HG02870 (cell line): Measurements from ENCODE around the gene PCDH9.

Experiments
- ATAC-seq: cut with Tn5 transposase; IDR thresholded peaks from one replicate; pipeline ENCODE4 v1.9.1; 2021; ENCODE audit warnings: mild to moderate bottlenecking, moderate library complexity; ENCODE audit not compliant: unreplicated experiment

Gene PCDH9

DNA sequence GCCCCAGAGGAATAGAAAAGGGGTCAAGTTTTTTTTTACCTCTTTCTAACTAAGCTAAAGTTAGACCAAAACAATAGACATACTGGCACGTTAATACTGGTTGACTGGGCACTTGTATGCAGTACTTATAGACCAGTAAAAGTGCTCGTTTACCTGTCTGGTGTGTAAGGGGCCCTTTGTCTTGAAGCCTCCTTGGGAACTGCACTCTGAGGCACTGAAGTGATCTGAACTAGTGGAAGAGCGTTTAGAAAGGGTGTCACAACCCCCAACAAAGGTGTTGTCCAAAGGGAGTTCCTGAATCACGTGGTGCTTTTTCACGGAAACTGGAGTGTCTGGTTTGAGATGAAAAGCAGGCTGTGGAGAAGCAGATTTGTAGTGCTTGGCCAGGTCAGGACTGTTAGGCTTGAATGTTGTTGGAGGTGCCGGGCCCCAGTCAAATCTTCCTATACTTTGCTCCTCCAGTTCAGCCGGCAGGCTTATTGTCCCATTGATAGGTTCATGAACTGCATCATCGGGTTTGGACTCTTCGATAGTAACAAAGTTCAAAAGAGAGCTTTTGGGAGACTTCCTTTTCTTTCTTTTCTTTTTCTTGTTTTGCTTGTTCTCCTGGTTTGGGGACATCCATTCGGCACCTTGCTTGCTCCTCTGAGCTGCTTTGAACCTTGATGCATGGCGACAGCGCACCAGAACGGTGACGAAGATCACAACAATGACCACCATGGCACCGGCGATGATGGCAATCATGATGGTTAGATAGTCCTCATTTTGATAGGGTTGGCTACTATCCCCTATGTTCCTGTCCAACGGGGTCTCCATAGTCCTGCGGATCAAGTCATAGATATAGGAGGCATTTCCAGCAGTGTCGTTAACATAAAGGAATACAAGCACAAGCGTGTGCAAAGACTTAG lies 4.6 kb downstream of the PCDH9 start:
- ATAC-seq: no peak

DNA sequence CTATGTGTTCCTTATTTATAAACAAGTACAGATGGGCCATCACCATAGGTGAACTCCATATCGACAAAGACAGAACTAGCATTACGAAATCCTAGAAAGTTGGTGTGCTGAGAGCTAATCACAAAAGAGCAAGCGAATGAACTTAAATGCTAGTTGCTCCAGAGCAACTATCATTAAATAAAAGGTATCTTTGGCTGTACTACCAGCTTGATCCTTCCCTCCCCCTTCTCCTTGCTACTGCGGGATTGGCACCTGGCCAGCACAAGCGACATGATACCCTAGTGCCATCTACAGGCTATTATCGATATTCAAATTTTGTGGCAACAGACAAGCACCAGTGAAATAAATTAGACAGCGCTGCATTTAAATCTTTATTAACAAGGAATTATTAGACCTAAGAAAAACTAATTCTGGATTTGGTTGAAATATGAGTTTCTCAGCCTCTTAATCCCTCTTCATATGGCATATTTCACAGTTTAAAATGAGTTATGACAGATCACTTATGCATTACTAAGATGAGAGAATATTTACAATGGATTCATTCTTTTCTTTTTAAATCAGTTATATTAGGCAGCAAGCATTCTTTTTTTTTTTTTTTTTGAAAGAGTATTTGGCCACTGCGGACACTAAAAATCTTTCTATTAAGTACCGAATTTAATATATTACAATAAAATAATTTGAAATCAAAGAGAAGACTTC lies 5.8 kb downstream of the PCDH9 start:
- no peak for ATAC-seq

DNA sequence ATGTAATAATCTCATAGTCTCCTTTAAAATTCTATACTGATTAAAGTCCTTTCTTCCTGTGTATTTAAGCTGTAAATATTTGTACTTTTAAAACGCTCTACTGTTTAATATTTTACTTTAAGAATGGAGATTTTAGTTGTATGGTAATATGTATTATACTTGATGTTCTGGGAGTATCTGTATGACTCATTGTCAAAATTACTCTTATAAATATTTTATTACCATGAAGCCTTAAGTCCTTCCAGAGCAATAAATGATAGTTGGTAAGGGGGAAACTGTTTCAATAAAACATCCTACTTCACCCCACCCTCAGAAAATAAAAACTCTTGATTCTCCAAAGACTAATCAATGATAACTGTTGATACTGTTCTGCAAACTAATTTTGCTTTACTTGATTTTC lies 6.4 kb downstream of the PCDH9 start:
- ATAC-seq: no peak

DNA sequence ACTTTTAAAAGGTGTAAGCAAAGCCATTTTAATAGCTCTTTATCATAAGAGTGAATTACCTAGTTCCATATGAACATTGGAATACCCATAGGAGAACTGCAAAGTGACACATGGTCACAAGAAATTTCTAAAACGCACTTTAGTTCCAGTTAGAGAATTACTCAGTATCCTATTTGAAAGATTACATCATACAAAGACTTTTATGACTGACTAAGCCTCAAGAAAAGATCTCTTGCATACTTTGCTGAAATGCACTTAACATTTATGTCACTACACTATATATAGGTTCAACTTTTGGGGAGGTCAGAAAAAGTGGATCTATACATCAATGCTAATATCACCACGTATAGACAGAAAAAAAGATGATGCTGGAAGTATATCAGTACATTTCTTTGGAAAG lies 7.1 kb downstream of the PCDH9 start:
- ATAC-seq: no peak

DNA sequence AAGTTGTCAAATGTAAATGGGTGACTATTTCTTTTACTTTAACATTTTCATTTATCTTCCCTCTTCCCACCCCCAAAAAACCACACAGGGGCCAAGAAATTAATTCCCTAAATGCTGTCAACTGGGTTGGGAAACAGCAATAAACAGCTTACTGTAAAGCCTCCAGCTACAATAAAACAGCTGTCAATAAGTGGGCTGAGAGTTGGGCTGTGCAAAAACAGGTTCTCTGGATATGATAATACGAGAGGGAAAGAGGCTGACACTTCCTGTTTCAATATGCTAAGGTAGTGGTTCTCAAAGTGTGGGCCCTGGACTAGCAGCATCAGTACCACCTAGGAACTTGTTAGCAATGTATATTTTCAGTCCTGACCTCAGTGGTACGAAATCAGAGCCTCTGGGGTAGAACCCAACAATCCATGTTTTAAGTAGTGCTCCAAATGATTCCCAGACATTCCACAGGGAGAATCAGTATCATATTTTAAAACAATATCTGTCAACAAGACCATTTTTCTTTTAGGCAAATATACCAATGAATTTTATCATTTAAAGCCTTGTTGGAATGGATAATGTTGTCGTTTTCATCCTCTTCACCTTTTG lies 8.4 kb downstream of the PCDH9 start:
- ATAC-seq: no peak

DNA sequence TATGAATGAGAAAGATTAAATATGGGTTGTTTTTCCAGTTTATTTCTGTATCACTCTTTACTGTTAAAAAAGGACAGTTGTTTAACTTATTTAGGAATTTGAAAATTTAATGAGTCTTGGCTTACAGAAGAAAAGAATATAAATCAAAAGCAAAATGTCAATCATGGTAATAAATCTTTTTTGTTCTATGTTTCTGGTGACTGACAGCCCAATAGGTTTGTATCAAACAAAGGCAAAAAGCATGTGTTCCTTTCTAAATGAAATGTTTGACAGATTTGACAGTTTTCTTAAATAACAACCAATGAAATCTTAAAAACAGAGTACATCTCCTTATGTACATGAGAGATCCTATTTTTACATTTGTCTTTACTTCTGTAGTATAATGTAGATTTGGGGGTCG lies 11.0 kb downstream of the PCDH9 start:
- ATAC-seq: no peak

DNA sequence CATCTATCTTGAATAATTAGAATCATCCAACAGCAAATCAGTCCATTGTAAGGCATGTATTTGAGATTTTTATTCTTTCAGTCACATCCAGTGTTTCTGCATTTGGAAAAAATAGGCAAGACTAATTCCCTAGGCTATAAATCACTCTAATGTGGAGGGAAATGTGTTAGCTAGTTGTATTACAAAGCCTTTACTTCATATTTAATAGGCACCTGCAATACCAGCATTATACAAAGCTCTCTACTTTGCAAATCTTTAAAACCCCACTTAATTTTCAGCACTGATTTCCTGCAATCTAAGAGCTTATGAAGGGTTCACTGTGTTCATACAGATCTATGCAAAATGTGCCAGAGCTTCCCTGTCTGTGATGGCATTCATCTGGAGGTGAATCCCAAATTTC lies 12.3 kb downstream of the PCDH9 start:
- no peak for ATAC-seq

DNA sequence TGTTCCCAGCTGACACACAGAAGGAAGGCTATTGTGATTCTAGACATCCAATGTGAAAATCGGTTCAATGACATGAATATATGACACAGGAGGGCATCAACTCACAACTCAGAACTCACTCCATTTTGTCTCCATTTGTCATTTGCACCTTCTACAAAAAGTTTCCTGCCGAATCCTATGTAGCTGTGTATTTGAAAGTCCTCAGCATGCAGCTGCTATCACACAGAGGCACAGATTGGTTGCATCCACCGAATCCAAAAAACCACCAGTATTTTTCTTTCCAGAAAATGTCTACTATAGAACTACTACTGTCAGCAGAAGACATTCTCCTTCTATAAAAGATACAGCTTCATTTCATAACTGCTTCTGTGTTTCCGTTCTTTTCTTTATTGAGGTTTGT lies 13.3 kb downstream of the PCDH9 start:
- ATAC-seq: no peak

DNA sequence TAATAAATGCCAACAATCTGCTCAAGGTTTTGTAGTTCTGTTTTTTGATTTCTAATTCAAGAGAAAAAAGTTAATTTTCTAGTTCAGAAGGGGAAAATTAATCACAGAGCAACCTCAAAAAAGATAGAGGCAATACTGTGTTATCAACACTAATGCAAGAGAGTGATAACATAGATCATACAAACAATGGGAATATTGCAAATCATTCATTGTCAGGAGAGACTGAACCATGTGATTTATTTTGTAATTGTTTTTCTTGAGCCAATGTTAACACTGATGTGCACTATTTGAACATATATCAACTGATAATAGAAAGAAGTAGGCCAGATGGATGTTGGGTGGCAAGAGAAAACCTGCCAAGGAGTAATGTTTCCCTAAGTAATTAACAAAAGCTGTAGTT lies 19.9 kb downstream of the PCDH9 start:
- no peak for ATAC-seq

DNA sequence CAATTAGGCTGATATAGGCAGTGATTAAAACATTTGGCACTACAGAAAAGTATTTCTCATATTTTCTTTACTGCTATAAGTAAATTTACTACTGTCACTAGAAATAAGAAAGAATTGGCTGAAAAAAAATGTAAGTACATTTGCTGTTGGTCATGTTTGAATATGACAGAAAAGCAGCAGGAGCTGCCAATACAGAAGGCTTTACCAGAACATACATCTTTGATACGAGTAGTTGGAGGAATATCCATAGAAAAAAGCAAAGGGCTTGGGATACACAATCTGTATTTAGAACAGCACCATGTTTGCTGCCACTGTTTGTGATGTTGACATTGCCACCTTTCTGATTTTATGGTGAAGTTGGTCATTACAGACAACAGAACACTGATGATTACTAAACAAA lies 21.6 kb downstream of the PCDH9 start:
- ATAC-seq: no peak

DNA sequence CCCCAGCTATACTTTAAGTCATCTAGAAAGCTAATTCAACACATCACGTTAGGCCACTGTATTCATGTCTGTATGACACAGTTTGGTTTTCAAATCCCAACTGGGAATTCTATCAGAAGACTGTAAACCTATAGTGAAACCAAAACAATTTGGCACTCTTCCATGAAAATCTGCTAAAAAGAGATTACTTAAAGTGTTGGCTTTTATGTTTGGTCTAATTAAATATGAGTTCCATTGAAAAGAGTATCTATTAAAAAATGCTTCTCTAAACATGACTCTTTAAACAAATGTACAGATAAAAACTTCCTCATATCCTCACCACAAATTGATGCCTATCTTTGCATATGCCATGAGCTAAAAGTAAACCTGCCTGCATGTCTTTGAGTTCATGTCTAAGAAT lies 25.4 kb downstream of the PCDH9 start:
- ATAC-seq: no peak

DNA sequence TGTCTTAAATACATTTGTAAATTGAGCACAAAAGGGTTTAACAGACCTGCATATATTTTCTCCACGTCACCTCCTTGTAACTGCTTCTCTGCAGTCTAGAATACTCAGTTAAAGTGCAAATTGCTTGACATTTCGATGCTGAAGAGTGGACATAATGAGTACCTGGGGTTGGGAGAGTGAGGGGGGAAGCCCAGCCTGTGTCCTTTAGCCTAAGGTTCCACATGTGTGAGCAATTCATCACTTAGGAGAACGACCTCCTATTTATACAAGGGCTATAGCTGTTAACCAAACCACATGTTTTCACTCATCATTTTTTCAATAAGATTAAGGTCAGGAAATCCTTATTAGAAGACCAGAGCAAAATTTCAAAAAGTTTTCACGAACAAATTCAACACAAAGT lies 29.5 kb downstream of the PCDH9 start:
- ATAC-seq: no peak

DNA sequence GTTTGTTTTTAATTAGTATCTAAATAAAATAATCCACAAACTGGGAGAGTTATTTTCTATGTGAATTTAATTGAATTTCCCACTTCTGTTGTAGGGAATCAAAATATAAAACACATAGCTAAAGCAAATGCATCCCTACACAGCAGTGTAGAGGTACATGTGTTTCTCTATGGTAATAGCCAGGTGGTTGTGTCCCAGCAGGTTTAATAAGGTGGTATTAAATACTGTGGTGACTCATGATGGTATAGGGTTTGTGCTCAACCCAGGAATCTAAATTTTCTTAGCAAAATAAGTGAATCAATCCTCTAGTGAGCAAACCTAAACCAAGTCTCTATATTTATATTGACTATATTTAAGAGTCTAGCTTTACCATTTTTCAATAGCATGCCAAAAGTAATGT lies 30.0 kb downstream of the PCDH9 start:
- ATAC-seq: no peak

DNA sequence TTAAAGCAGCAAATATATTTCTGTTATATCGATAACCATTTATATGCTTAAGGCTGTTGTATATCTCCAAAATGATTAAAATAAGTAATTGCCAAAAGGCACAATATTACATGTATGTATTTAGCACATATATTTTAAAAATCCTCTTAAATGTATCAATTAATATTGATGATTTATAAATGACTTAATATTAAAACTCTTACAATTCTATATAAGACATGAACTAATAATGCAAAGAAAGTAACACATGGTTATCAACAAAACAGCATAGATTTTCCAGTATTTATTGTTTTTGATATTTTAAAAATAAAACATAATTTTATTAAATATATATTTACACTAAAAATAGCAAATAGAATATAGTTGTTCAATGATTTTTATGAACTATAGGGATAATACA lies 32.4 kb downstream of the PCDH9 start:
- no peak for ATAC-seq

DNA sequence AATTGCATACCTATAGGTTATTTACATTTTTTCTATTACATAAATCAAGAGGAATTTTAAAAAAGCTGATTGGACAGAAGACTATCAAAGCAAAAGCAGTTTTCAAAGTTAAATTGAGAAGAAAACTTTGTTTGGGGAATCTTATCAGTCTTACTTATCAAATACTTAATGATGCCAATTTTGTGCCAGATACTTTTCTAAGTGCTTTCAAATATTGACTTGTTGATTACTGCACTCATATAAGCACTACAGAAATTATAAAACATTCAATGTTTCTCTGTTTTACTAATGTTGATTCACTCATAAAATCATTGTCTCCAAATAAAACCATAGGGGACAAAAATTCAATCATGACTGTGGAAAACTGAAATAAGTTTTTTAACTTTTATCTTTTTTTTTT lies 36.2 kb downstream of the PCDH9 start:
- no peak for ATAC-seq

DNA sequence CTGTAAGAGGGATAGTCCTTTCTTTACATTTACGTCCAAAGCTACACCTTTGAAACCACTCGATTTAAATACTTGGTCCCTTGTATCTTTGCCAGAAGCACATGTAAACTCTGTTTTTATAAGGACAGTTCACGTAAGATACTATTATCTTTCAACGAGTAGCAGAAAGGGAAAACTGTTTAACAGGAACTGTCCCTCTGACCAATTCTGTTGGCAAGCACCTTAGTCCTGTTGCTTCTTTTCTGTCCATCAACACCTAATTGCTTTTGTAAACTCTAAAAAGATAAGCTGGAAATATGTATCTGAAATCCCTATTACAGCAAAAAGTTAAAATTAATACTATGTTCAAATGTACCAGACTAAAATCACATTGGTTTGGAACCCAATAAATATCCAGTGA lies 37.4 kb downstream of the PCDH9 start:
- ATAC-seq: no peak

DNA sequence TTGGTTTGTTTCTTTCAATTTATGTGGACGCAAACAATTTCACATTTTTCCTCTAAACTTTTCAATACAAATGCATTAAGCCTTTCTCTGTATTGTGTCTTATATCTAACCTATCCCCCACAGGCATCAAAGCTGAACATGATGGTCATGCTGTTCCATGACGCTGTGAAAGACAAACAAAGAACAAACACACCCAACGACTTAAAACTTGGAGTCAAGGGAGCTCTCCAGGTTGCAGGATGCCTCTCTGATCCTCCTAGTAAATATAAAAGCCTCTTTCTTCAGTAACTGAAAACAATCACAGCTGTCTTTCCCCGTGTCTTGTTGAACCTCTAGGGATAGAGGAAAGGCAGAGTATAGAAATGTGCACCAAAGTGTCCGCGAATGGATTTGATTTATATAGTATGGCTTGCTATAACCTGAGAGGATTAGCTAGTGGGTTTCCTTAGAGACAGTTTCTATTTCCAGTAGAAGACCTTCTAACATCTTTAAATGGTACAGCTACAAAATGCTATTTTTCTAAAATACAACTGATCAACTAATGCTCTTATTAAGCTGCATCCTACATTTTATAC lies 43.1 kb downstream of the PCDH9 start:
- no peak for ATAC-seq

DNA sequence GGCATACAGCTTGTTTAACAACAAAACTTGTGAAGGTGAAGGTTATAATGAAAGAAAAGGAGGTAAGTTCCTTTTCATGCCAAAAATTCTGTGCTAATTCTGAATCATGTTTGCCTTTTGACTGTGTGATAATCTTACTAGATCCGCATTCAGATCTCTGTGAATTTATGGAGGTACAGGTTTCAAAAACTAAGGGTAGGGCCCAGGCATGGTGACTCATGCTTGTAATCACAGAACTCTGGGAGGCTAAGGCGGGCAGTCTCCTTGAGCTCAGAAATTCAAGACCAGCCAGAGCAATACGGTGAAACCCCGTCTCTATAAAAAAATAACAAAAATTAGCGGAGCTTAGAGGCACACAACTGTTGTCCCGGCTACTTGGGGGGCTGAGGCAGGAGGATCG lies 45.9 kb downstream of the PCDH9 start:
- no peak for ATAC-seq

DNA sequence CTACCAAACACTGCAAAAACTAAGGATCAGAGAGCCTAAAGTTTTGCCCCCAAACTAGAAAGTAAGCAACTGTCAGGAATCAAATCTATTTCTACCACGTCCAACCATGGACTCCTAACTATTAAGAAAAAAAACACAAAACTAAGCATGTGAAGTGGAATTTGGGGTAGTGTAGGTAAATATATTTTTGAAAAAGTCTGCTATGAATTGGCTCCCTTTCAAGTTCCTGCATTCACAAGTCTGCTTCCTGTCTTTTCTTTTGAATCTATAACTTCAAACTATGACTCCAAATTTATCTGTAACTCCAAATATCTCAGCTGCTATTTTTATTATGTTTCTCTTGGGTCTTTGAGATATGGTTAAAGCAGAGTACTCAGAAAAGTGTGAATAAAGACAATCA lies 47.0 kb downstream of the PCDH9 start:
- ATAC-seq: no peak

DNA sequence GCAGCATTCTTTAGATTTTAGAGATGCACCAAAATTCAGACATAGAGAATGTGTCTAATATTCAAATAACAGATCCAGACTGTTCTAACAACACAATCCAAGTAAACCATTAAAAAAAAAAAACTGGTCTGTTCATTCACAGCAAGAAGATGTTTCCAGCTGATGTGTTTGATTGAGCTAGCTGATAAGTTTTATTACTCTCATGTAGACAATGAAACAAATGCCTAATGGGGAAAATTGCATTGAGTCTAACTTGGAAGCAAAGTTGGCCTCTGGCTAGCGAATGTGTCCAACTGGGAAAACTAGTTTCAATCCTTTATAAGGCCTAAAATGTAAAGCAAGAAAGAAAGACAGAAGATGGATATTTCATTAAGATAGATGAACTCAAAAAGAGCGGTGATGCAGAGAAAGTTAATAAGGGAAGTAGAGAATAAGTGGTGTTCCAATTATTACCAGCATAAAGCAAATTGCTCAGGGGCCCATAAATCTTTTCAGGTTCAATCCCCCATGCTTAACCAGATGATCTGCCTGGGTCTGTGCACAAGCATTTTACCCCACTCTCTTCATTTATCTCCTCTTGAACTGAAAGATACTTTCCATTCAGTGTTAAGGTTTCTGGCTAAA lies 54.2 kb downstream of the PCDH9 start:
- ATAC-seq: no peak

DNA sequence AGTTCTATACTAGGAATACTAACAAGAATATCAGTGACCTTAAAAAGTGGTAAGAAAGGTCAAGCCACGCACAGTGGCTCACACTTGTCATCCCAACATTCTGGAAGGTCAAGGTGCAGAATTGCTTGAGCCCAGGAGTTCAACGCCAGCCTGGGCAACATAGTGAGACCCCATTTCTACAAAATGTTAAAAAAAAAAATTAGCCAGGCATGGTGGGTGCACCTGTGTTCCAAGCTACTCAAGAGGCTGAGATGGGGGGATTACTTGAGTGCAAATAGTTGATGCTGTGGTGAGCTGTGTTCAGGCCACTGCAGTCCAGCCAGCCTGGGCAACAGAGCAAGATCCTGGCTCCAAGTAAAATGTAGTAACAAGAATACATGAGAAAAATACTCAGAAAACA lies 61.8 kb downstream of the PCDH9 start:
- ATAC-seq: no peak
